Activated T-cell treated with anti-CD3 and anti-CD28 coated beads for 4 hours (primary cell): ENCODE measurements around the gene ELOVL7.
"Not testable (repeated sequence)": the region's sequence is repeated elsewhere in the genome, so short reads cannot be mapped to it uniquely, and the experiment has no call there.

ENCODE experiments used
- DNase-seq: peaks from one replicate; pipeline ENCODE4 v3.0.0-alpha.2; 2020

ELOVL7 gene

GRCh38 chr5:60843936-60844905 is at the start of gene ELOVL7:
TSS of gene ELOVL7 (minus strand) at chr5:60844269. CDS start at chr5:60787397, 56,872 bp downstream.
- peak; percentile 4 for DNase-seq

GRCh38 chr5:60893521-60893920 is 49.5 kb upstream of the ELOVL7 start:
- DNase-seq: no peak

- no peak for DNase-seq
Observed at GRCh38 chr5:60891667-60892066, 47.6 kb upstream of the ELOVL7 start.

GRCh38 chr5:60888359-60889061 is 44.4 kb upstream of the ELOVL7 start:
- no peak for DNase-seq

- no peak for DNase-seq
Observed at GRCh38 chr5:60887746-60888145, 43.7 kb upstream of the ELOVL7 start.

GRCh38 chr5:60887096-60887495 is 43.0 kb upstream of the ELOVL7 start:
- DNase-seq: no peak

- no peak for DNase-seq
Observed at GRCh38 chr5:60886158-60886557, 42.1 kb upstream of the ELOVL7 start.

- no peak for DNase-seq
Observed at GRCh38 chr5:60883229-60883628, 39.2 kb upstream of the ELOVL7 start.

GRCh38 chr5:60872892-60873291 is 28.8 kb upstream of the ELOVL7 start:
- DNase-seq: no peak

GRCh38 chr5:60870857-60871256 is 26.8 kb upstream of the ELOVL7 start:
- no peak for DNase-seq

GRCh38 chr5:60860572-60860971 is 16.5 kb upstream of the ELOVL7 start:
- not testable (repeated sequence) for DNase-seq

GRCh38 chr5:60856066-60856465 is 12.0 kb upstream of the ELOVL7 start:
- DNase-seq: no peak

- no peak for DNase-seq
Observed at GRCh38 chr5:60852940-60853339, 8.9 kb upstream of the ELOVL7 start.

GRCh38 chr5:60852317-60852716 is 8.2 kb upstream of the ELOVL7 start:
- no peak for DNase-seq

GRCh38 chr5:60851626-60852025 is 7.6 kb upstream of the ELOVL7 start:
- DNase-seq: no peak

GRCh38 chr5:60846298-60846697 is 2.2 kb upstream of the ELOVL7 start:
- DNase-seq: no peak

GRCh38 chr5:60843386-60843935 is 608 bp downstream of the ELOVL7 start:
- DNase-seq: no peak

- DNase-seq: no peak
Observed at GRCh38 chr5:60842871-60843385, 1.1 kb downstream of the ELOVL7 start.

- no peak for DNase-seq
Observed at GRCh38 chr5:60841361-60841760, 2.7 kb downstream of the ELOVL7 start.

- DNase-seq: no peak
Observed at GRCh38 chr5:60836131-60836530, 7.9 kb downstream of the ELOVL7 start.

GRCh38 chr5:60835554-60835953 is 8.5 kb downstream of the ELOVL7 start:
- DNase-seq: no peak

- no peak for DNase-seq
Observed at GRCh38 chr5:60833520-60833919, 10.5 kb downstream of the ELOVL7 start.

- no peak for DNase-seq
Observed at GRCh38 chr5:60830581-60831127, 13.4 kb downstream of the ELOVL7 start.
